GM10266 (cell line): Measurements from ENCODE around the gene FKBP4.

ENCODE experiments used
- DNase-seq: peaks from one replicate; pipeline ENCODE4 v3.0.0; 2012; ENCODE audit errors: extremely low spot score
- TF ChIP-seq, protein P1 (sequence below): IDR thresholded peaks from 2 replicates; pipeline ENCODE4 v1.5.1; 2012; ENCODE audit warnings: mild to moderate bottlenecking, low read depth; ENCODE audit not compliant: control insufficient read depth, insufficient read depth; ENCODE audit errors: missing control alignments

The FKBP4 gene

GRCh38 chr12:2801044-2801783 is 6.4 kb downstream of the FKBP4 start:
- TF ChIP-seq, protein P1, sequence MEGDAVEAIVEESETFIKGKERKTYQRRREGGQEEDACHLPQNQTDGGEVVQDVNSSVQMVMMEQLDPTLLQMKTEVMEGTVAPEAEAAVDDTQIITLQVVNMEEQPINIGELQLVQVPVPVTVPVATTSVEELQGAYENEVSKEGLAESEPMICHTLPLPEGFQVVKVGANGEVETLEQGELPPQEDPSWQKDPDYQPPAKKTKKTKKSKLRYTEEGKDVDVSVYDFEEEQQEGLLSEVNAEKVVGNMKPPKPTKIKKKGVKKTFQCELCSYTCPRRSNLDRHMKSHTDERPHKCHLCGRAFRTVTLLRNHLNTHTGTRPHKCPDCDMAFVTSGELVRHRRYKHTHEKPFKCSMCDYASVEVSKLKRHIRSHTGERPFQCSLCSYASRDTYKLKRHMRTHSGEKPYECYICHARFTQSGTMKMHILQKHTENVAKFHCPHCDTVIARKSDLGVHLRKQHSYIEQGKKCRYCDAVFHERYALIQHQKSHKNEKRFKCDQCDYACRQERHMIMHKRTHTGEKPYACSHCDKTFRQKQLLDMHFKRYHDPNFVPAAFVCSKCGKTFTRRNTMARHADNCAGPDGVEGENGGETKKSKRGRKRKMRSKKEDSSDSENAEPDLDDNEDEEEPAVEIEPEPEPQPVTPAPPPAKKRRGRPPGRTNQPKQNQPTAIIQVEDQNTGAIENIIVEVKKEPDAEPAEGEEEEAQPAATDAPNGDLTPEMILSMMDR: no peak
- no peak for DNase-seq

DNA sequence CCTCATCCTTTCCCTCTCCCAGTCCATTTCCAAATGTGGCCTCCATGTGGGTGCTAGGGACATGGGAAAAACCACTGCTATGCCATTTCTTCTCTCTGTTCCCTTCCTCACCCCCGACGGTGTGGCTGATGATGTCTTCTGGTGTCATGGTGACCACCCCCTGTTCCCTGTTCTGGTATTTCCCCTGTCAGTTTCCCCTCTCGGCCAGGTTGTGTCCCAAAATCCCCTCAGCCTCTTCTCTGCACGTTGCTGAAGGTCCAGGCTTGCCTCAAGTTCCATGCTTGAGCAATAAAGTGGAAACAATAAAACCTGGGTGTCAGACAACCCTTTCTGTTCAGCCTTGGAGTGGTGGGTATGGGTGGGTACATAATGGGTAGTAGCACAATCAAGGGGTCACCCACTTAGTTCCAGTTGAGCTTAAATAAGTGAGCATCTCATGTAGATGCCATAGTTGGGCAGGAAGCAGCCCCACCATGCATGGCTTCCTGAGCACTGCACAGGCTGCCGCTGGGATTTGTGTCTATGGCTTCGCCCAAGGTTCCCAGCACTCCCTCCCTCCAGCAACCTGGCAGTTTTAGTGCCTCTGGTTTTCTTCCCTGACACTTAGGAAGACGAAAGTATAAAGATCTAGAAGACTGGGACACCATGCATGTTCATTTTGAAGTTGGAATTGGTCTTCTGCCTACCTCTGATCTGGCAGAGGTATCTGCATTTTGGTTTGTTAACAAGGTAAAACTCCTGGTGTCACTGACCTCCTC is 9.0 kb downstream of the FKBP4 start:
- TF ChIP-seq, protein P1: no peak
- peak; percentile 45 for DNase-seq

DNA sequence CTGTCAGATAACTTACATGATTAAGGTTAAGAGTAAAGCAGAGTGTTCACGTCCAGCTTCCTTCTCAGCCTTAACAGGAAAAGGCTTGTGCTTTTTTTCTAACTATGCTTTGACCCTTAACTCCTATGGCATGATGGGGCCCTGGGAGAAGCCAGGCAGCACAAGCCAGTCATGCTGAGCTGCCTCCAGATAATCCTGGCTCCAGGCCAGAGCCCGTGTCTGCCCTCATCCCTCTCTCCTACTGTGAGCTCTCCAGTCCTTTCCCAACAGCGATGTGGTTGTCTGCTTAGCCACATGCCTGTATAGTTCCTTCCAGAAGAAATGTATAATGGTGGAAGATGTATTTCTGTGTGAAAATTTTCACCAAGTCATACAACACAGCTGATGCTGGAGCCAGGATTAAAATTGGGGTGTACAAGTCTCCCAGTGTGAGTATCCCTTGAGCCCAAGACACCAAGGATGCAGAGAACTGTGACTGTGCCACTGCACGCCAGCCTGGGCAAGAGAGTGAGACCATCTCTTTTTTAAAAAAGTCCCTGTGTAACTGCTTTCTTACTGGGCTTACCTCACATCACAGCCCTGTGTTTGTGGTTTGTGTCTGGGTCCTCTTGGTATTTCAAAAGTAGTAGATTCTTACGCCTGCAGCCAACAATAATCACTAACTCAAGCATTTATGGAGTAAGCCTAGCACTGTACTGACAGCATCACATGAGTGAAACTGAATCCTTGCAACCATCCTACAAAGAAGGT is 9.8 kb downstream of the FKBP4 start:
- TF ChIP-seq, protein P1: no peak

DNA sequence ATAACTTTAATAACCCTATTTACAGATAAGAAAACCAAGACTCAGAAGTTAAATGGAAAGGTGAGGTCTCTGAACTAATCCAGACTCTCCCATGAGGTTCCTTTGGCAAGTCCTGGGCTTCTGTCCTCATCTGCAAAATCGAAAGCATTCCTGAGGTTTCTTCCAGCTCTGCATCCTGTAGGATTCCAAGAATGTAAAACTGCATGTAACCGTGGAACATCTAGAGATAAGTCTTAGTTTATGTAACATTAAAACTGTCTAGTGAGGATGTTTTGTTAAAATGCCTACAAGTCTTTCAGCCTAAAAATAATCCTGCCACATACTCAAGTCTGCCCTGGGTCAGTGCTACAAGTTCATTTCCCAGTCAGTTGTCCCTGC is 10.4 kb downstream of the FKBP4 start:
- TF ChIP-seq, protein P1: no peak
- no peak for DNase-seq

More for the DNA sequence above, 9.8 kb downstream of the FKBP4 start:
- no peak for DNase-seq

DNA sequence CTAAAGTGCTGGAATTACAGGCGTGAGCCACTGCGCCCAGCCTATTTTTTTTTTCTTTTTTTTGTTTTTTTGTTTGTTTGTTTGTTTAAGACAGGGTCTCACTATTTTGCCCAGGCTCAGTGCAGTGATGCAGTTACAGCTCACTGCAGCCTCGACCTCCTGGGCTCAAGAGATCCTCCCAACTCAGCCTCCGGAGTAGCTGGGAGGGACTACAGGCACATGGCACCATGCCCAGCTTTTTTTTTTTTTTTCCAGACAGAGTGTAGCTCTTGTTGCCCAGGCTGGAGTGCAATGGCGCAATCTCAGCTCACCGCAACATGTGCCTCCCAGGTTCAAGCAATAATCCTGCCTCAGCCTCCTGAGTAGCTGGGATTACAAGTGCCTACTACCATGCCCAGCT is 11.9 kb downstream of the FKBP4 start:
- no peak for DNase-seq
- TF ChIP-seq, protein P1: no peak

DNA sequence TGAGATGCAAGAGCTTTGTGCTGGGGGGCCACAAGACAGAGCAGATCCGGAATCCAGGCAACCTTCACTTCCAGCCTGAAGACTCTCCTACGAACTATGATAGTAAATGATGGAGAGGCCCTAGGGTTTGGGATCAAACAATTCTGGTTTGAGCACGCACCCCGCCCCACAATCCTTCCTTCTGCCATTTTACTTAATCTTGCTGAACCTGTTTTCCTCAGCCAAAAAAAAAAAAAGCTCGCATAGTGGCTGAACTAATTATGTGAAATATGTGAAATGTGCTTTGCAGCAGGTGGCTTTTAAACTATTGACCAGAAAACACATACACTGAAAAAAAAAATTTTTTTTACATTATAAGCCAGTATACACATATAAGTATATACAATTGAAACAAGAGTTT is 17.0 kb downstream of the FKBP4 start:
- TF ChIP-seq, protein P1: no peak
- DNase-seq: no peak
